ENCODE data around the gene KIF25. TPM values are rescaled to one million over a fixed set of nuclear protein-coding genes. Genes with fewer than 3 reads are reported as not detected.

The KIF25 gene
- total RNA-seq, 1 donor from 2014 or later: not detected

GRCh38 chr6:168035098-168035660, 37.7 kb downstream of the KIF25 start:
- intact Hi-C loops (cut with micrococcal nuclease): no loop called here

- intact Hi-C loops (cut with micrococcal nuclease): no loop called here
Measured at GRCh38 chr6:168035661-168036545, 38.4 kb downstream of the KIF25 start.

GRCh38 chr6:168037242-168037641, 39.8 kb downstream of the KIF25 start:
- intact Hi-C loops (cut with micrococcal nuclease): no loop called here

- intact Hi-C loops (cut with micrococcal nuclease): no loop called here
Measured at GRCh38 chr6:168037856-168038255, 40.4 kb downstream of the KIF25 start.

- intact Hi-C loops (cut with micrococcal nuclease): no loop called here
Measured at GRCh38 chr6:168038576-168039140, 41.2 kb downstream of the KIF25 start.

- intact Hi-C loops (cut with micrococcal nuclease): no loop called here
Measured at GRCh38 chr6:168039301-168039700, 41.8 kb downstream of the KIF25 start.

- intact Hi-C loops (cut with micrococcal nuclease): no loop called here
Measured at GRCh38 chr6:168039849-168040248, 42.4 kb downstream of the KIF25 start.

- intact Hi-C loops (cut with micrococcal nuclease): no loop called here
Measured at GRCh38 chr6:168040856-168041496, 43.5 kb downstream of the KIF25 start.

- intact Hi-C loops (cut with micrococcal nuclease): no loop called here
Measured at GRCh38 chr6:168041928-168042327, 44.5 kb downstream of the KIF25 start.

GRCh38 chr6:168042426-168043192, 45.1 kb downstream of the KIF25 start:
- intact Hi-C loops (cut with micrococcal nuclease): no loop called here

- intact Hi-C loops (cut with micrococcal nuclease): no loop called here
Measured at GRCh38 chr6:168043193-168043847, 45.8 kb downstream of the KIF25 start.

- intact Hi-C loops (cut with micrococcal nuclease): no loop called here
Measured at GRCh38 chr6:168043848-168044415, 46.5 kb downstream of the KIF25 start.

GRCh38 chr6:168044521-168045130, 47.2 kb downstream of the KIF25 start:
- intact Hi-C loops (cut with micrococcal nuclease): no loop called here

- intact Hi-C loops (cut with micrococcal nuclease): no loop called here
Measured at GRCh38 chr6:168045141-168045691, 47.7 kb downstream of the KIF25 start.

GRCh38 chr6:168045706-168046620, 48.5 kb downstream of the KIF25 start:
- intact Hi-C loops (cut with micrococcal nuclease): no loop called here

- intact Hi-C loops (cut with micrococcal nuclease): no loop called here
Measured at GRCh38 chr6:168046696-168047095, 49.2 kb downstream of the KIF25 start.

- intact Hi-C loops (cut with micrococcal nuclease): no loop called here
Measured at GRCh38 chr6:168047841-168048723, 50.6 kb downstream of the KIF25 start.

GRCh38 chr6:168048724-168049025, 51.2 kb downstream of the KIF25 start:
- intact Hi-C loops (cut with micrococcal nuclease): no loop called here
